NCI-H2196 treated with DMSO at 0.1 percent for 48 hours (cell line): ENCODE measurements around the gene DDIT3.
A peak's percentile ranks its signal among the peaks of the same experiment; 100 is the strongest.
"Not testable (repeated sequence)": the region's sequence is repeated elsewhere in the genome, so short reads cannot be mapped to it uniquely, and the experiment has no call there.

ENCODE experiments used
- DNase-seq: peaks from one replicate; lab custom pipeline; 2025; ENCODE audit not compliant: unreplicated experiment; lab: John Stamatoyannopoulos, UW

DDIT3 gene

DNA sequence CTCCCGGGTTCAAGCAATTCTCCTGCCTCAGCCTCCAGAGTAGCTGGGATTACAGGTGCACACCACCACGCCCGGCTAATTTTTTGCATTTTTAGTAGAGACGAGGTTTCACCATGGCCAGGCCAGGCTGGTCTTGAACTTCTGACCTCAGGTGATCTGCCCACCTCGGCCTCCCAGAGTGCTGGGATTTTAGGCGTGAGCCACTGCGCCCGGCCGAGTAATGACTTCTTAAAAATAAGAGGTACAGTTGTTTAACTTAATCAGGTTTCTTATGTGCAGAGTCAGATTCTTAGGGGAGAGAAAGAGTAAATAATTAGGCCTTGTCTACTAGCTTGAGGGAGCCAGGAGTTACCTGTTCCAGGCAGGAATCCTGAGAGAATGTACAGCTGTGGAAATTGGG, 6.1 kb downstream of the DDIT3 start:
- not testable (repeated sequence) for DNase-seq

- not testable (repeated sequence) for DNase-seq
These were observed 6.6 kb downstream of the DDIT3 start for GRCh38 chr12:57513677-57514076.

DNA sequence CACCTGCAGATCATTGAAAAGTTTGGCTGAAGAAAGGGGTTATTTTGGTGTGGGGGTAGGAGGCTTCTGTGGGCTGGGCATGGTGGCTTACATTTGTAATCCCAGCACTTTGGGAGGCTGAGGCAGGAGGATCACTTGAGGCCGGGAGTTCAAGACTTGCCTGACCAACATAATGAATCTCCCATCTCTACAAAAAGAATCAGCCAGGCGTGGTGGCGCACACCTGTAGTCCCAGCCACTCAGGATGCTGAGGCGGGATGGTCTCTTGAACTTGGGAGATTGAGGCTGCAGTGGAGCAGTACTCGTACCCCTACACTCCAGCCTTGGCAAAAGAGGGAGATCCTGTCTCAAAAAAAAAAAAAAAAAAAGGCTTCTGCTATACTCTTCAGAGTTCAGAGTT, 7.0 kb downstream of the DDIT3 start:
- DNase-seq = no peak

GRCh38 chr12:57512665-57513064, 7.6 kb downstream of the DDIT3 start:
- DNase-seq = no peak

GRCh38 chr12:57511588-57512325, 8.6 kb downstream of the DDIT3 start:
- no peak for DNase-seq

GRCh38 chr12:57511161-57511560, 9.2 kb downstream of the DDIT3 start:
- no peak for DNase-seq

GRCh38 chr12:57507796-57508195, 12.5 kb downstream of the DDIT3 start:
- not testable (repeated sequence) for DNase-seq

- DNase-seq = not testable (repeated sequence)
These were observed 13.8 kb downstream of the DDIT3 start for GRCh38 chr12:57506541-57506940.

- not testable (repeated sequence) for DNase-seq
These were observed 17.9 kb downstream of the DDIT3 start for GRCh38 chr12:57502311-57502969.

DNA sequence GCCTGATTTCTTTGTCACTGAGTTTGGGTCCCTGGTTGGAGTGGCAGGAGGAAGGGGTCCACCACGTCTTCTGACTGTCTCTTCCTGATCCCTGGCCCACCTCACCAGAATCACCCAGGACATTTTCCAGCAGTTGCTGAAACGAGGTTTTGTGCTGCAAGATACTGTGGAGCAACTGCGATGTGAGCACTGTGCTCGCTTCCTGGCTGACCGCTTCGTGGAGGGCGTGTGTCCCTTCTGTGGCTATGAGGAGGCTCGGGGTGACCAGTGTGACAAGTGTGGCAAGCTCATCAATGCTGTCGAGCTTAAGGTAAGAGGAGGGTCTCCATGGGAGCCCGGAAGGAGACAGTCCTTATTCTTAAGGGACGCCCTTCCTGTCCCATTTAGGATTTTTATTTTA, 20.1 kb downstream of the DDIT3 start:
- DNase-seq = no peak

DNA sequence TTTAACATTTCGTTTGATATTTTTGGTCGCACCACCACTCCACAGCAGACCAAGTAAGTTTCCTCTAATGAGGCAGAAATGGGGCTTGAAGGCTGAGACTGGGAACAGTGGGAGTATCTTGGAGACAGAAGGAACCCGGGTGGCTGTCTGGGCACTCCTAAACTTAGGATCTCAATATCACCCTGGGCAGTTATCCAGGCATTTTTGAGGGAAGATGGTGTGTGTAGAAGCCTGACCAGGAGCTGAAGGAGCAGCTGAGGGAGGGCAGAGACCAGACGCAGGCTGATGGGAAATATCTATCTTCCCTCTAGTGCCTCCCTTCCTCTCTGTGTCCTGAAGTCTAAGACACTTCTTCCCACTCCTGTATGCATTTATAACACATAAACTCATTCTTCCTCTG, 21.7 kb downstream of the DDIT3 start:
- DNase-seq = no peak

GRCh38 chr12:57498132-57498502, 22.2 kb downstream of the DDIT3 start:
- no peak for DNase-seq

DNA sequence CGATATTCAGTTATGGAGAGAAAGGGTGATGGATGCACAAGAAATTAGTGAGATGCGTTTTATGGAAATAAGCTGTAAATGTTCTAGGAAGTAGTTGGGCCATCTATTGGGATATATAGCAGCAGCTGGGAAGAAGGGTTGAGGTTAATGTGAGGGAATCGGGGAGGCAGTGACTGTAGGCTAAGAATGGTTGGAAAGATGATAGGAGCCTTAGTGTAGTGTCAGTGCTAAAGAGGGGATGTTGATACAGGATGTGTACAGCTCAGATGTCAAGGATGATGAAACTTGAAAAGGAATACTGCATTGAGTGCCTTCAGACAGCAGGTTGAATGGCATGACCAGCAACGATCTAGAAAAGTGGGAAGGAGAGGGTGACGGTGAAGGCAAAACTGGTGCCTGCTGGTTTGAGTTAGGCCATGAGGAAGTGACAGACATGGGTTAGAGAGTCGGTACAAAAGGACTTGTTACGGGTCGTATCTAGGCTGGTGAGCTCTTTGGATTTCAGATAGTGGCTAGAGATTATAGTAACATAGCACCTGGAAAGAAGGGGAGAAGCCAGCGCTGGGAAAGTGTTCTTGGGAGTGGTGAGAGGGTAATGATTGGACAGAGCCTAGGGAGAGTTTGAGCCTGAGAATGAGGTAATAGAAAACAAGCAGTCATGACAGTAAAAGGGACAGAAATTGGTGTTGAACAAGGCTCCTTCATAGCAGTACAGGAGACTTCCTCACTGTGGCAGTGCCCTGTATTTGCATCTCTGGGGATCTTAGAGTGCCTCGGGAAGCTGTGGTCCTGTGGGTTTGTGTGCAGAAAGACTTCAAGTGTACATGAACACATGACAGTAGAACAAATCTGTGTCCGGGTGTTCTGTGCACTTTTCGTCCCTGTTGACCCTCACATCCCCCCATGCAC, 22.8 kb downstream of the DDIT3 start:
- DNase-seq = no peak

- no peak for DNase-seq
These were observed 23.5 kb downstream of the DDIT3 start for GRCh38 chr12:57496822-57497221.

GRCh38 chr12:57495051-57495701, 25.1 kb downstream of the DDIT3 start:
- not testable (repeated sequence) for DNase-seq

DNA sequence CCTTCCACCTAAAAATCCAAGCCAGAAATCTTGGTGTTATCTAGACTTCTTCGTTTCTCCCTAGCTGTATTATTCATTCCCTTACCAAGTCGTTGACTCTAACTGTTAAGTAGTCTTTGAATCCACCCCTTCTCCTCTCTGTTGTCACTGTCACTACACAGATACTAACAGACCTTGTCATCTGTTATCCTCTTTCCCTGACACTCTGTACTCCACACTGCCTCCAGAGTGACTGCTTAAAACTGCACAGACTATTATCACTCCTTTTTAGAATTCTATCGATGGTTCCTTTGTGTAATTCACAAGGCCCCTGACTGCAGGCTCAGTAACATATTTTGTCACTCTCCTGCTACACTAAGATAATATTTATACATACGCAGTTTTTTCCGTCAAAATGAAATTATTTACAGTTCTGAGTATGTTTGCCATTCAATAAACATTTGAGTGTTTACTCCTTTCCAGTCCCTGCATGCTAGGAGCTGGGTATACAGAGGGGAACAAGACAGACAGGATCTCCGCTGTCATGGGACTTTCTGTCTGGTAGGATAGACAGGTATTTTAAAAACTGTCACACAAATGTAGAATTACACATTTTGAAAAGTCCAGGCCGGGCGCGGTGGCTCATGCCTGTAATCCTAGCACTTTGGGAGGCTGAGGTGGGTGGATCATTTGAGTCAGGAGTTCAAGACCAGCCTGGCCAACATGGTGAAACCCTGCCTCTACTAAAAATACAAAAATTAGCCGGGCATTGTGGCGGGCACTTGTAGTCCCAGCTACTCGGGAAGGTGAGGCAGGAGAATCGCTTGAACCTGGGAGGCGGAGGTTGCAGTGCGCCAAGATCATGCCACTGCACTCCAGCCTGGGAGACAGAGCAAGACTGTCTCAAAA, 28.7 kb downstream of the DDIT3 start:
- DNase-seq = peak; percentile 17

GRCh38 chr12:57490126-57490525, 30.2 kb downstream of the DDIT3 start:
- DNase-seq = no peak

DNA sequence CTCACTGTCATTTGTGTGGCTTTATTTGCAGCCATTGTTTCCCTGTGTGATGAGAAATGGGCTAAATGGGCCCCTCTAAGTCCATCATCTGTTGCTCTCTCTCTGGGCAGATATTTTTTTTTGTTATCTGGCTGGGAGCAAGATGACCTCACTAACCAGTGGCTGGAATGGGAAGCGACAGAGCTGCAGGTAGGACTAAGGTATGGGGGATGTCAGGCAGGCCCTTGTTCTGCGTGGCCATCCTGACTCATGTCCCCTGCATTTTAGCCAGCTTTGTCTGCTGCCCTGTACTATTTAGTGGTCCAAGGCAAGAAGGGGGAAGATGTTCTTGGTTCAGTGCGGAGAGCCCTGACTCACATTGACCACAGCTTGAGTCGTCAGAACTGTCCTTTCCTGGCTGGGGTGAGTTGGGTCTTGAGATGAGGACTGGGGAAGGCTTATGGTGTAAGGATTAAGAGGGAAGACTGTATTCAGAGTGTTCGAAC, 31.1 kb downstream of the DDIT3 start:
- DNase-seq = no peak

- DNase-seq = no peak
These were observed 31.7 kb downstream of the DDIT3 start for GRCh38 chr12:57488402-57489156.
